HUES6 (cell line): ENCODE data around the gene ERCC4.

Experiments
- H3K27ac ChIP-seq: 2 replicates; pipeline ENCODE4 v1.7.0; 2013; ENCODE audit warnings: low read depth, mild to moderate bottlenecking, low read length, inconsistent platforms
- H3K27me3 ChIP-seq: 2 replicates; pipeline ENCODE4 v1.6.1; 2013; ENCODE audit warnings: low read length; ENCODE audit not compliant: control insufficient read depth, insufficient read depth
- H3K36me3 ChIP-seq: 2 replicates; pipeline ENCODE4 v1.6.1; 2013; ENCODE audit warnings: low read length; ENCODE audit not compliant: control insufficient read depth, insufficient read depth
- H3K4me1 ChIP-seq: 2 replicates; pipeline ENCODE4 v1.6.1; 2013; ENCODE audit warnings: low read length; ENCODE audit not compliant: control insufficient read depth, insufficient read depth
- H3K4me3 ChIP-seq: 2 replicates; pipeline ENCODE4 v1.5.1; 2013; ENCODE audit warnings: low read depth, low read length
- H3K9ac ChIP-seq: one replicate; pipeline ENCODE4 v1.6.1; 2013; ENCODE audit warnings: mild to moderate bottlenecking, low read length
- H3K9me3 ChIP-seq: 2 replicates; pipeline ENCODE4 v1.6.1; 2013; ENCODE audit warnings: low read depth, low read length; ENCODE audit not compliant: control insufficient read depth, insufficient read depth

ERCC4 gene

DNA sequence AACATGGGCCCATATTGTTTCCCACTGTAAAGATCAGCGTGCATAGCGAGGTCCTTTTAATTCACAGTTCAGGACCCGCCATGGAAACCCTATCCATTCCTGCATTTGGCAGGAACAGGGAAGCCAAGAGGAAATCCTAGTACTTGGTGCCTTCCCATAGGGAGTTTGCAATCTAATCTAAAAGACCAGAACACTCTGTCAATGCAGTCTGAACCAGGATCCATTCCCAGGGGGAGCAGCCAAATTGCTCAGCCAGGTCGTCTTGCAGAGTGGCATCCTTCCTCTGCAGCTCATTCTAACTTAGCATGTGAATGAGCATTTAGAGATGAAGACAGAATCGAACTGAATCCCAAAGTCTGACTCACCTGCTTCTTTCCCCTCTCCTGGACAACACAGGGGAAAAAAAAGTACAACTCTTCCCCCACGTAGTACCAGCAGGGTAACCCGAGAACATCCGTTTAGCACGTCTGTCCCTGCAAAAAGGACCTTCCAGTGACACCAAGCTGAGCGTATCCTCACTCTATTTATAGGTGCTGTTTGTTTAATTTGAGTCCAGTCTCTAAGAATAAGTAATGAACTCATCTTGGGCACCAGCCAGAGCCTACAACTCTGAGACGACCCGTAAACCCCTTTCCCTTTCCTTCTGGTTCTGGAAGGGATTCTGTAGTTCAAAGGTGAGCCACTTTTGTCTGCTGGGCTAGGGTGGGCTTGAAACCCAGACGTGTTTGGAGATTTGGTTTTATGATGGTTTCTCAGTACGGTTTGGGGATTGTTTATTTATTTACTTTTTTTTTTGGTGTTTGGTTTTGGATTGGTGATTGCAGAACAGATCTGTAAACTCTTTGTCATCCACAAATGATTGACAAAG, 74.5 kb downstream of the ERCC4 start:
- Histone ChIP-seq H3K27ac (no peak overlapping the region), H3K9me3 (no peaks in the 10 kb centered on the region), H3K36me3 (no peaks in the 10 kb centered on the region), H3K4me3 (no peak overlapping the region), H3K4me1 (0 out of 2 replicates have a peak, but pooled peaks cover 4% of the 10 kb centered on the region), H3K9ac (no peak overlapping the region), H3K27me3 (no peaks in the 10 kb centered on the region)

GRCh38 chr16:13995194-13995593, 75.2 kb downstream of the ERCC4 start:
- Histone ChIP-seq H3K36me3 (no peaks in the 10 kb centered on the region), H3K4me1 (0 out of 2 replicates have a peak, but pooled peaks cover 6% of the 10 kb centered on the region), H3K4me3 (no peak overlapping the region), H3K9ac (no peak overlapping the region), H3K27ac (no peak overlapping the region), H3K27me3 (no peaks in the 10 kb centered on the region), H3K9me3 (no peaks in the 10 kb centered on the region)

- no peaks in the 10 kb centered on the region for H3K27me3 ChIP-seq
- no peaks in the 10 kb centered on the region for H3K9me3 ChIP-seq
- no peak overlapping the region for H3K9ac ChIP-seq
- H3K27ac ChIP-seq: no peak overlapping the region
- H3K4me1 ChIP-seq: 0 out of 2 replicates have a peak, but pooled peaks cover 9% of the 10 kb centered on the region
- no peaks in the 10 kb centered on the region for H3K36me3 ChIP-seq
- no peak overlapping the region for H3K4me3 ChIP-seq
Measured at GRCh38 chr16:13996778-13997288, 76.9 kb downstream of the ERCC4 start.

GRCh38 chr16:13997526-13997925, 77.6 kb downstream of the ERCC4 start:
- Histone ChIP-seq H3K9ac (no peak overlapping the region), H3K4me1 (peaks cover 11% of the 10 kb centered on the region; the same call in 1 of the 2 replicates), H3K27ac (no peak overlapping the region), H3K4me3 (no peak overlapping the region), H3K36me3 (no peaks in the 10 kb centered on the region), H3K9me3 (no peaks in the 10 kb centered on the region), H3K27me3 (no peaks in the 10 kb centered on the region)

DNA sequence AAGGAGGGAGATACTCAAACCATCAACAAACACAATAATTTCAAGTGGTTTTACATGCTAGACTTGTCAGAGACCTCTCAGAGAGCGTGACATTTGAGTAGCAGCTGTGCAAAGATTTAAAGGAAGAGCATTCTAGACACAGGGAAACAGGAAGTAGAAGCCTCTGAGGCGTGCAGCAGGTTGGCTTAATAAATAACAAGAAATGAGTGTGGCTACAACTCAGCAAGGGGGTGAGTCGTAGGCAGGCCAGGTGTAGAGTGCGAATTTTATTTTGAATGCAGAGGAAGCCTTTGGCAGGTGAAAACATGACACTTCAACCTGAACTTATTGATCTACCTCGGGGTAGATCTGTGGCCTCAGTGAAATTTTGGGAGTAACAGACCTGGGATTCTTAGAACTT, 78.0 kb downstream of the ERCC4 start:
- no peak overlapping the region for H3K9ac ChIP-seq
- no peaks in the 10 kb centered on the region for H3K9me3 ChIP-seq
- H3K27ac ChIP-seq: no peak overlapping the region

DNA sequence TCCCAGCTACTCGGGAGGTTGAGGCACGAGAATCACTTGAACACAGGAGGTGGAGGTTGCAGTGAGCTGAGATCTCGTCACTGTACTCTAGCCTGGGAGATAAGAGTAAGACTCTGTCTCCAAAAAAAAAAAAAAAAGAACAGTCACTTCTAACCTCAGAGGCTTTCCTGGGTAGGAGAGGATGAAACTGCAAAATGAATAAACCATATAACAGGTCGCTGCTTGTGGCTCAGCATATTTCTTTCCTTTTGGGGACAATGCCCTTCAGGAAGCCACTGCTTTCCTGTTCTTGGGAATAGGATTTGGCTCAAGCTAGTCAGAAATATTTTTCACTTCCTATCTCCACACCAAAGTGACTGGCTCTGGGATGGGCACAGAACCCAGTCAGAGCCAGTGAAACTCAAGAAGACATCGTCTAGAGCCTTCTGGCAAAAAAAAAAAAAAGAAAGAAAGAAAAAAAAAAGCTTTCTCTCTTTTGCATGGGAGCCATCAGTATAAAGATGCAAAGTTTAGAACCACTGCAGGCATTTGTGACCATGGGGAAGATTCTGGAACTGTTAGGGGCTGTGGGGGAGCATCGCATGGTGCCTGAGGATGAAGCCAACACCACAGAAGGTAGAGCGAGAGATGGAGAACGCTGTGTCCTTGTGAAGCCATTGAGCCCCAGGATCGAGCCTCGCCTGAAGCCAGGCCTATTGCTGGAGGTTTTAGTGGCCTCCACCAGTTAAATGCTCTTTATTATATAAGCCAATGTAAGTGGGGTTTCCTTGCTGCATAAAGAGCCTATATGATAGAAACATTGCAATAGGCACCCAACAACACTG, 79.3 kb downstream of the ERCC4 start:
- Histone ChIP-seq H3K27ac (no peak overlapping the region), H3K27me3 (no peaks in the 10 kb centered on the region), H3K4me3 (no peak overlapping the region), H3K4me1 (peaks cover 19% of the 10 kb centered on the region), H3K9ac (no peak overlapping the region), H3K36me3 (no peaks in the 10 kb centered on the region), H3K9me3 (no peaks in the 10 kb centered on the region)

More for the DNA sequence above, 78.0 kb downstream of the ERCC4 start:
- Histone ChIP-seq H3K4me1 (peaks cover 15% of the 10 kb centered on the region), H3K36me3 (no peaks in the 10 kb centered on the region), H3K27me3 (no peaks in the 10 kb centered on the region), H3K4me3 (no peak overlapping the region)

- no peak overlapping the region for H3K9ac ChIP-seq
- no peaks in the 10 kb centered on the region for H3K27me3 ChIP-seq
- H3K4me3 ChIP-seq: no peak overlapping the region
- no peak overlapping the region for H3K27ac ChIP-seq
- peaks cover 15% of the 10 kb centered on the region for H3K4me1 ChIP-seq
- H3K9me3 ChIP-seq: no peaks in the 10 kb centered on the region
- no peaks in the 10 kb centered on the region for H3K36me3 ChIP-seq
Measured at GRCh38 chr16:13999895-14000425, 80.0 kb downstream of the ERCC4 start.

GRCh38 chr16:14001521-14001920, 81.6 kb downstream of the ERCC4 start:
- Histone ChIP-seq H3K4me1 (peaks cover 15% of the 10 kb centered on the region), H3K9ac (no peak overlapping the region), H3K27me3 (no peaks in the 10 kb centered on the region), H3K27ac (no peak overlapping the region), H3K36me3 (no peaks in the 10 kb centered on the region), H3K9me3 (no peaks in the 10 kb centered on the region), H3K4me3 (no peak overlapping the region)
